ENCODE results near the gene LRRC58. TPM values are rescaled to one million over a fixed set of nuclear protein-coding genes. Genes with fewer than 3 reads are reported as not detected.

LRRC58 gene
- total RNA-seq, 1 donor from 2014 or later, result 31.9 TPM

DNA sequence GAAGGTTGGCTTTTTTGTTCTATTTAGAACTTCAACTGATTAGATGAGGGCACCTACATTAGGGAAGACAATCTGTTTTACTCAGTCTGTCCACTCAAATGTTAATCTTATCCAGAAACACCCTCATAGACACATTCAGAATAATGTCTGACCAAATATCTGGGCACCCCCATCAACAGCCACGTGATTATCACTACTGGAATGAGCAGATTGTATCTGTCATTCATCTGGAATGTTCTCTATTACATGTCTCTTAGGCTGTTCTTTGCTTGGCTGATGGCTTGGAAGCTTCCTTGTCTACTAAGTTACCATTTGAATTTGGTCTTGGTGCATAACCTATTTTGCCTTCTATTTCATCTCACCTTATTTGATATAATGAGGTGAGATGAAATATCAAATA is 15.7 kb upstream of the LRRC58 start:
- no peak for DNase-seq (ENCODE audit: low read depth)

DNA sequence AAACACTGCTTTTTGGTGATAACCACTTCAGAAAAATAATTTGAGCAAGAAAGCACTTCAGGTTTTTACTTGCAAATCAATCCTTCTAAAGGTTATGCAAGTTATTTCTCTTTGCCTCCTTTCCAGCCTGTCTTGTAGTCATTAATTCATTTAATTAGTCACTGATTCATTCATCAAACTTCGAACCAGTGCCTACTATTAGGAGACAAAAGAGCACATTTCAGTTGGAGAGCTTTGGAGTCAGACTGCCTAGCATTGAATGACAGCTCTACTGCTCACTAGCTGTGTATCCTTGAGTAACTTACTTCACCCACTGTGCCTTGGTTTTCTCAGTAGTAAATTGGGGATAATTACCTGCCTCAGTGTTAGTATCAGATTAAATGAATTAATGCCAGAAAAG is 14.9 kb upstream of the LRRC58 start:
- Histone ChIP-seq H3K36me3 (ENCODE audit: control insufficient read depth, insufficient read depth, low read length) (no peaks in the 10 kb centered on the region), H3K4me3 (ENCODE audit: low read depth, low read length) (no peak overlapping the region), H3K27me3 (ENCODE audit: control insufficient read depth, insufficient read depth, low read length) (no peaks in the 10 kb centered on the region)
- TF ChIP-seq, protein P1, sequence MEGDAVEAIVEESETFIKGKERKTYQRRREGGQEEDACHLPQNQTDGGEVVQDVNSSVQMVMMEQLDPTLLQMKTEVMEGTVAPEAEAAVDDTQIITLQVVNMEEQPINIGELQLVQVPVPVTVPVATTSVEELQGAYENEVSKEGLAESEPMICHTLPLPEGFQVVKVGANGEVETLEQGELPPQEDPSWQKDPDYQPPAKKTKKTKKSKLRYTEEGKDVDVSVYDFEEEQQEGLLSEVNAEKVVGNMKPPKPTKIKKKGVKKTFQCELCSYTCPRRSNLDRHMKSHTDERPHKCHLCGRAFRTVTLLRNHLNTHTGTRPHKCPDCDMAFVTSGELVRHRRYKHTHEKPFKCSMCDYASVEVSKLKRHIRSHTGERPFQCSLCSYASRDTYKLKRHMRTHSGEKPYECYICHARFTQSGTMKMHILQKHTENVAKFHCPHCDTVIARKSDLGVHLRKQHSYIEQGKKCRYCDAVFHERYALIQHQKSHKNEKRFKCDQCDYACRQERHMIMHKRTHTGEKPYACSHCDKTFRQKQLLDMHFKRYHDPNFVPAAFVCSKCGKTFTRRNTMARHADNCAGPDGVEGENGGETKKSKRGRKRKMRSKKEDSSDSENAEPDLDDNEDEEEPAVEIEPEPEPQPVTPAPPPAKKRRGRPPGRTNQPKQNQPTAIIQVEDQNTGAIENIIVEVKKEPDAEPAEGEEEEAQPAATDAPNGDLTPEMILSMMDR (IDR thresholded peaks at IDR 0.05; ENCODE audit: insufficient read depth, low read length, poor library complexity, severe bottlenecking), result no peak
- no peak for DNase-seq (ENCODE audit: low read depth)

More for the DNA sequence above, 15.7 kb upstream of the LRRC58 start:
- H3K36me3 ChIP-seq (ENCODE audit: control insufficient read depth, insufficient read depth, low read length), result no peaks in the 10 kb centered on the region
- no peaks in the 10 kb centered on the region for H3K27me3 ChIP-seq (ENCODE audit: control insufficient read depth, insufficient read depth, low read length)
- TF ChIP-seq, protein P1 (IDR thresholded peaks at IDR 0.05; ENCODE audit: insufficient read depth, low read length, poor library complexity, severe bottlenecking), result no peak
- no peak overlapping the region for H3K4me3 ChIP-seq (ENCODE audit: low read depth, low read length)

DNA sequence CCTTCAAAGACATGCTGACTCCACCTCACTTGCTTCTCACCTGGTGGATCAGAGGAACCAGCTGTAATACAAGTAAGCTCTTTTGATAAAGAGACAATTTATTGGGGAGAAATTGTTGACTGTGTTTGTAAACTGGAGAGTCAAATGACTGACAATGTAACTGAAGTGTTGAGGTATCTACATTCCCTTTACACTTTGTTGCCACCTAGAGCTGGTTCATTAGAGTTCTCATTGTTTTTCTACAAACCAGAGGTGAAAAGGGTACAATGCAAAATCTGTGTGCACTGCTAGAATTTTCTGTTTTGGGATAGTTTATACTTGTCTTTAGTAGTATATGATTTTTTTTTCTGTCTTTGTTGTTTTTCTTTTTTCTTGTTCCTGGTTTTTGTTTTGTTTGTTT is 8.7 kb upstream of the LRRC58 start:
- Histone ChIP-seq H3K36me3 (ENCODE audit: control insufficient read depth, insufficient read depth, low read length) (no peaks in the 10 kb centered on the region), H3K27me3 (ENCODE audit: control insufficient read depth, insufficient read depth, low read length) (no peaks in the 10 kb centered on the region), H3K4me3 (ENCODE audit: low read depth, low read length) (no peak overlapping the region)
- no peak for DNase-seq (ENCODE audit: low read depth)
- TF ChIP-seq, protein P1 (IDR thresholded peaks at IDR 0.05; ENCODE audit: insufficient read depth, low read length, poor library complexity, severe bottlenecking), result no peak

DNA sequence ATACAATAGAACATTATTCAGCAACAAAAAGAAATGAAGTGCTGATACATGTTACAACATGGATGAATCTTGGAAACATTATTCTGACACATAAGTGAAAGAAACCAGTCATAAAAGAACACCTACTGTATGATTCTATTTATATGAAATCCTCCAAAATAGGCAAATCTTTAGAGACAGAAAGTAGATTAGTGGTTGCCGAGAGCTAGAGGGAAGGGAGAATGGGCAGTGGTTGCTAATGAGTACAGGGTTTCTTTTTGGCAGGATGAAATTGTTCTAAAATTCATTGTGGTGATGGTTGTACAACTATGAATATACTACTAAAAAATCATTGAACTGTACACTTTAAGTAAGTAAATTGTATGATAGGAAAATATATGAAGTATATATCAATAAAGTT is 6.3 kb upstream of the LRRC58 start:
- Histone ChIP-seq H3K4me3 (ENCODE audit: low read depth, low read length) (no peak overlapping the region), H3K36me3 (ENCODE audit: control insufficient read depth, insufficient read depth, low read length) (no peaks in the 10 kb centered on the region), H3K27me3 (ENCODE audit: control insufficient read depth, insufficient read depth, low read length) (no peaks in the 10 kb centered on the region)
- no peak for DNase-seq (ENCODE audit: low read depth)
- TF ChIP-seq, protein P1 (IDR thresholded peaks at IDR 0.05; ENCODE audit: insufficient read depth, low read length, poor library complexity, severe bottlenecking), result no peak

DNA sequence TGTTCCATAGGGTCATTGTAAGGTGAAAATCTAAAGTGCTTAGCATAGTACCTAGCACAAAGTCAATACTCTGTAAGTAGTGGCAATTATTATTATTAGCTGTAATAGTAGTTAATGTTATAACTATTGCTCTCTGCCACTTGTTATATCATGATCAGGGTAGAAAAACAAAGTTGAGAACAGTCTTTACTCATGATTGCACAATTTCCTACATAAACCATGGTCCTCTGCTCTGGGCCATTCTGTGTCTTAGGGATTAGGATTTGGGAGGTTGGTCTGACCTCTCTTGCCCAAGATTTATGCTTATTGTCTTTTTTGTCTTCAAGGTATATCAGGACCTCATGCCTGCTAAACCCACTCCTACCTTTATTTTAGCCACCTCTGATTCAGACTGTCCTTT is 4.3 kb upstream of the LRRC58 start:
- Histone ChIP-seq H3K36me3 (ENCODE audit: control insufficient read depth, insufficient read depth, low read length) (no peaks in the 10 kb centered on the region), H3K27me3 (ENCODE audit: control insufficient read depth, insufficient read depth, low read length) (no peaks in the 10 kb centered on the region), H3K4me3 (ENCODE audit: low read depth, low read length) (no peak overlapping the region)
- DNase-seq (ENCODE audit: low read depth), result no peak
- TF ChIP-seq, protein P1 (IDR thresholded peaks at IDR 0.05; ENCODE audit: insufficient read depth, low read length, poor library complexity, severe bottlenecking), result no peak

DNA sequence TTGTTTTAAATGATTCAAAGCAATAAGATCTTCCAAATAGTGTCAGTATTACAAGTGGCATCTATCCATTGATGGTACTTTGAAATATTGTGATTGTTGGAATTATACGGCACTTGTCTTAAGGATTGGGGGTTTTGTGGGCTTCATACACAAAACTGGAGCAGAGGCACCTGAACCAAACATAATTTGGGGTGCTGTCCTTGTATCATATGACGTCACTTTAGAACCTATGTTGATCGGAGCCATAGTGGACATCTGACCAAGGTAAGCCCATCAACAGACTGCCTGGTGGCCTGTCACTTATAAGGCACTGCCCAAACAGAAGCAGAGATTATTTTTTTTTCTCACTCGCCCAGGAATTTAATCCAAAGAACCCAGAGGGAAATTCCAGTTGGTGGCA is 2.9 kb upstream of the LRRC58 start:
- DNase-seq (ENCODE audit: low read depth), result no peak
- H3K27me3 ChIP-seq (ENCODE audit: control insufficient read depth, insufficient read depth, low read length), result no peaks in the 10 kb centered on the region
- H3K4me3 ChIP-seq (ENCODE audit: low read depth, low read length), result no peak overlapping the region
- no peaks in the 10 kb centered on the region for H3K36me3 ChIP-seq (ENCODE audit: control insufficient read depth, insufficient read depth, low read length)
- TF ChIP-seq, protein P1 (IDR thresholded peaks at IDR 0.05; ENCODE audit: insufficient read depth, low read length, poor library complexity, severe bottlenecking), result no peak

Measured in kidney epithelial cell (primary cell).